ENCODE results near the gene PSMF1.

- TF ChIP-seq CTCF (IDR thresholded peaks at IDR 0.05) (no peak), POLR2A (IDR thresholded peaks at IDR 0.05) (no peak), EP300 (IDR thresholded peaks at IDR 0.05) (no peak), POLR2AphosphoS5 (IDR thresholded peaks at IDR 0.05) (no peak)
Observed at GRCh38 chr20:1154226-1154625, 35.8 kb downstream of the PSMF1 start.

Data from stomach (tissue), 4 donors.